T-helper 2 cell treated with Interferon-gamma antibody and Interleukin-4, amounts not matched to agents 100 ng/mL and 5 ng/mL, for 36 hours (primary cell): Measurements from ENCODE around the gene TMEM39B. TPM values are rescaled to one million over a fixed set of nuclear protein-coding genes. Genes with fewer than 3 reads are reported as not detected.

Source experiments
- intact Hi-C: fragments of 100-400 bp; cut with micrococcal nuclease; formaldehyde crosslinking; loops from one replicate; pipeline ENCODE4 v1.15.1; 2023
- total RNA-seq: library from RNA; stranded (reverse); gene quantifications from 2 replicates; pipeline ENCODE4 v1.2.3, GENCODE V29; 2022

The TMEM39B gene
- total RNA-seq, 1 donor from 2014 or later, result 34.8 TPM

DNA sequence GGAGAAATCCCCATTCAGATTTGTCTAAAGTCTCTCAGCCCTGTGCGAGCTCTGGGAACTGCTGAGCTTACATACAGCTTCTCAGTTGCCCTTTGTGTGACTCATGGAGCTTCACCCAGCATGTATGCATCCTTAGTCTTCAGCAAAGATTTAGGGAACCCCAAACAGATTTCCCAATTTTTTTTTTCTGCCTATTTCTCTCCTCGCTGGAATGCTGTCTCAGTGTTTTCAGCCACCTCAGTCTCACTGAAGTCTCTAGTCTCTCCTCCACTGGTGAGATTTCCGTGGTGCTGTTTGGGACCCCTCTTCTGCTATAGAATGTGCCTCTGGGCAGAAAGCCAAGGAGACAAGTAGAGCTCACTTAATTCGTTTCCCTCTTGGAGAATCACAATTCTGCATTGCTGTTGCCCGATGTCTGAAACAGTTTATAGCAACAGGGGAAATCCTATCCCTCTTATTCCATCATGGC, 78.6 kb downstream of the TMEM39B start:
- intact Hi-C loops, result no loop called here

Other genes starting within 250 kb of the TMEM39B start
- 540 and 560 TPM in 2 replicates for gene PTP4A2, start 134.6 kb upstream of the TMEM39B start, total RNA-seq
- gene KHDRBS1, start 59.1 kb upstream of the TMEM39B start, total RNA-seq, result 160 and 162 TPM in 2 replicates
- gene KPNA6, start 35.1 kb downstream of the TMEM39B start, total RNA-seq, result 64.9 and 67.0 TPM in 2 replicates
- 79.4 and 79.8 TPM in 2 replicates for gene TXLNA, start 106.7 kb downstream of the TMEM39B start, total RNA-seq
- 34.3 and 35.5 TPM in 2 replicates for gene CCDC28B, start 127.7 kb downstream of the TMEM39B start, total RNA-seq
- gene IQCC, start 132.7 kb downstream of the TMEM39B start, total RNA-seq, result 4.3 and 5.3 TPM in 2 replicates
- gene DCDC2B, start 136.2 kb downstream of the TMEM39B start, total RNA-seq, result not detected in 2 replicates
- 13.7 and 17.5 TPM in 2 replicates for gene TMEM234, start 149.4 kb downstream of the TMEM39B start, total RNA-seq
- 203 and 215 TPM in 2 replicates for gene EIF3I, start 149.5 kb downstream of the TMEM39B start, total RNA-seq
- gene FAM167B, start 174.3 kb downstream of the TMEM39B start, total RNA-seq, result 0.34 and 0.52 TPM in 2 replicates
- gene LCK, start 178.3 kb downstream of the TMEM39B start, total RNA-seq, result 413 and 422 TPM in 2 replicates
- 202 and 216 TPM in 2 replicates for gene HDAC1, start 219.1 kb downstream of the TMEM39B start, total RNA-seq